ENCODE measurements around the gene STARD3. TPM values are rescaled to one million over a fixed set of nuclear protein-coding genes. Genes with fewer than 3 reads are reported as not detected.

Gene STARD3
- total and polyA plus RNA-seq, 2 of the 13 experiments (the other 11 are each of a cell fraction or from before 2014, with no cell fraction given): 34.6 to 100 TPM

GRCh38 chr17:39667945-39668924, 31.3 kb downstream of the STARD3 start, which contains the start of gene PNMT (continued):
- TF ChIP-seq, protein P1, sequence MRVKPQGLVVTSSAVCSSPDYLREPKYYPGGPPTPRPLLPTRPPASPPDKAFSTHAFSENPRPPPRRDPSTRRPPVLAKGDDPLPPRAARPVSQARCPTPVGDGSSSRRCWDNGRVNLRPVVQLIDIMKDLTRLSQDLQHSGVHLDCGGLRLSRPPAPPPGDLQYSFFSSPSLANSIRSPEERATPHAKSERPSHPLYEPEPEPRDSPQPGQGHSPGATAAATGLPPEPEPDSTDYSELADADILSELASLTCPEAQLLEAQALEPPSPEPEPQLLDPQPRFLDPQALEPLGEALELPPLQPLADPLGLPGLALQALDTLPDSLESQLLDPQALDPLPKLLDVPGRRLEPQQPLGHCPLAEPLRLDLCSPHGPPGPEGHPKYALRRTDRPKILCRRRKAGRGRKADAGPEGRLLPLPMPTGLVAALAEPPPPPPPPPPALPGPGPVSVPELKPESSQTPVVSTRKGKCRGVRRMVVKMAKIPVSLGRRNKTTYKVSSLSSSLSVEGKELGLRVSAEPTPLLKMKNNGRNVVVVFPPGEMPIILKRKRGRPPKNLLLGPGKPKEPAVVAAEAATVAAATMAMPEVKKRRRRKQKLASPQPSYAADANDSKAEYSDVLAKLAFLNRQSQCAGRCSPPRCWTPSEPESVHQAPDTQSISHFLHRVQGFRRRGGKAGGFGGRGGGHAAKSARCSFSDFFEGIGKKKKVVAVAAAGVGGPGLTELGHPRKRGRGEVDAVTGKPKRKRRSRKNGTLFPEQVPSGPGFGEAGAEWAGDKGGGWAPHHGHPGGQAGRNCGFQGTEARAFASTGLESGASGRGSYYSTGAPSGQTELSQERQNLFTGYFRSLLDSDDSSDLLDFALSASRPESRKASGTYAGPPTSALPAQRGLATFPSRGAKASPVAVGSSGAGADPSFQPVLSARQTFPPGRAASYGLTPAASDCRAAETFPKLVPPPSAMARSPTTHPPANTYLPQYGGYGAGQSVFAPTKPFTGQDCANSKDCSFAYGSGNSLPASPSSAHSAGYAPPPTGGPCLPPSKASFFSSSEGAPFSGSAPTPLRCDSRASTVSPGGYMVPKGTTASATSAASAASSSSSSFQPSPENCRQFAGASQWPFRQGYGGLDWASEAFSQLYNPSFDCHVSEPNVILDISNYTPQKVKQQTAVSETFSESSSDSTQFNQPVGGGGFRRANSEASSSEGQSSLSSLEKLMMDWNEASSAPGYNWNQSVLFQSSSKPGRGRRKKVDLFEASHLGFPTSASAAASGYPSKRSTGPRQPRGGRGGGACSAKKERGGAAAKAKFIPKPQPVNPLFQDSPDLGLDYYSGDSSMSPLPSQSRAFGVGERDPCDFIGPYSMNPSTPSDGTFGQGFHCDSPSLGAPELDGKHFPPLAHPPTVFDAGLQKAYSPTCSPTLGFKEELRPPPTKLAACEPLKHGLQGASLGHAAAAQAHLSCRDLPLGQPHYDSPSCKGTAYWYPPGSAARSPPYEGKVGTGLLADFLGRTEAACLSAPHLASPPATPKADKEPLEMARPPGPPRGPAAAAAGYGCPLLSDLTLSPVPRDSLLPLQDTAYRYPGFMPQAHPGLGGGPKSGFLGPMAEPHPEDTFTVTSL (CRISPR knock-in tag; IDR thresholded peaks at IDR 0.05; ENCODE audit: borderline replicate concordance): no peak
- TF ChIP-seq ZNF20 (CRISPR knock-in tag; IDR thresholded peaks at IDR 0.05) (no peak), MAZ (IDR thresholded peaks at IDR 0.05; ENCODE audit: borderline replicate concordance, low read depth, low read length) (0 out of 2 replicates have a peak, but pooled peaks have one; percentile 40), MAZ (CRISPR knock-in tag; IDR thresholded peaks at IDR 0.05; ENCODE audit: low read depth) (peak; percentile 74; the same call in 1 of the 2 replicates), REL (CRISPR knock-in tag; conservative IDR thresholded peaks at IDR 0.05) (no peak), ZNF343 (CRISPR knock-in tag; IDR thresholded peaks at IDR 0.05) (peak; percentile 87), DBP (CRISPR knock-in tag; IDR thresholded peaks at IDR 0.05; ENCODE audit: not compliant biosample characterization) (no peak), TRIM22 (IDR thresholded peaks at IDR 0.05) (no peak)
- TF ChIP-seq, protein P2, sequence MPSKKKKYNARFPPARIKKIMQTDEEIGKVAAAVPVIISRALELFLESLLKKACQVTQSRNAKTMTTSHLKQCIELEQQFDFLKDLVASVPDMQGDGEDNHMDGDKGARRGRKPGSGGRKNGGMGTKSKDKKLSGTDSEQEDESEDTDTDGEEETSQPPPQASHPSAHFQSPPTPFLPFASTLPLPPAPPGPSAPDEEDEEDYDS (CRISPR knock-in tag; IDR thresholded peaks at IDR 0.05): peak; percentile 58
- TF ChIP-seq, protein P3, sequence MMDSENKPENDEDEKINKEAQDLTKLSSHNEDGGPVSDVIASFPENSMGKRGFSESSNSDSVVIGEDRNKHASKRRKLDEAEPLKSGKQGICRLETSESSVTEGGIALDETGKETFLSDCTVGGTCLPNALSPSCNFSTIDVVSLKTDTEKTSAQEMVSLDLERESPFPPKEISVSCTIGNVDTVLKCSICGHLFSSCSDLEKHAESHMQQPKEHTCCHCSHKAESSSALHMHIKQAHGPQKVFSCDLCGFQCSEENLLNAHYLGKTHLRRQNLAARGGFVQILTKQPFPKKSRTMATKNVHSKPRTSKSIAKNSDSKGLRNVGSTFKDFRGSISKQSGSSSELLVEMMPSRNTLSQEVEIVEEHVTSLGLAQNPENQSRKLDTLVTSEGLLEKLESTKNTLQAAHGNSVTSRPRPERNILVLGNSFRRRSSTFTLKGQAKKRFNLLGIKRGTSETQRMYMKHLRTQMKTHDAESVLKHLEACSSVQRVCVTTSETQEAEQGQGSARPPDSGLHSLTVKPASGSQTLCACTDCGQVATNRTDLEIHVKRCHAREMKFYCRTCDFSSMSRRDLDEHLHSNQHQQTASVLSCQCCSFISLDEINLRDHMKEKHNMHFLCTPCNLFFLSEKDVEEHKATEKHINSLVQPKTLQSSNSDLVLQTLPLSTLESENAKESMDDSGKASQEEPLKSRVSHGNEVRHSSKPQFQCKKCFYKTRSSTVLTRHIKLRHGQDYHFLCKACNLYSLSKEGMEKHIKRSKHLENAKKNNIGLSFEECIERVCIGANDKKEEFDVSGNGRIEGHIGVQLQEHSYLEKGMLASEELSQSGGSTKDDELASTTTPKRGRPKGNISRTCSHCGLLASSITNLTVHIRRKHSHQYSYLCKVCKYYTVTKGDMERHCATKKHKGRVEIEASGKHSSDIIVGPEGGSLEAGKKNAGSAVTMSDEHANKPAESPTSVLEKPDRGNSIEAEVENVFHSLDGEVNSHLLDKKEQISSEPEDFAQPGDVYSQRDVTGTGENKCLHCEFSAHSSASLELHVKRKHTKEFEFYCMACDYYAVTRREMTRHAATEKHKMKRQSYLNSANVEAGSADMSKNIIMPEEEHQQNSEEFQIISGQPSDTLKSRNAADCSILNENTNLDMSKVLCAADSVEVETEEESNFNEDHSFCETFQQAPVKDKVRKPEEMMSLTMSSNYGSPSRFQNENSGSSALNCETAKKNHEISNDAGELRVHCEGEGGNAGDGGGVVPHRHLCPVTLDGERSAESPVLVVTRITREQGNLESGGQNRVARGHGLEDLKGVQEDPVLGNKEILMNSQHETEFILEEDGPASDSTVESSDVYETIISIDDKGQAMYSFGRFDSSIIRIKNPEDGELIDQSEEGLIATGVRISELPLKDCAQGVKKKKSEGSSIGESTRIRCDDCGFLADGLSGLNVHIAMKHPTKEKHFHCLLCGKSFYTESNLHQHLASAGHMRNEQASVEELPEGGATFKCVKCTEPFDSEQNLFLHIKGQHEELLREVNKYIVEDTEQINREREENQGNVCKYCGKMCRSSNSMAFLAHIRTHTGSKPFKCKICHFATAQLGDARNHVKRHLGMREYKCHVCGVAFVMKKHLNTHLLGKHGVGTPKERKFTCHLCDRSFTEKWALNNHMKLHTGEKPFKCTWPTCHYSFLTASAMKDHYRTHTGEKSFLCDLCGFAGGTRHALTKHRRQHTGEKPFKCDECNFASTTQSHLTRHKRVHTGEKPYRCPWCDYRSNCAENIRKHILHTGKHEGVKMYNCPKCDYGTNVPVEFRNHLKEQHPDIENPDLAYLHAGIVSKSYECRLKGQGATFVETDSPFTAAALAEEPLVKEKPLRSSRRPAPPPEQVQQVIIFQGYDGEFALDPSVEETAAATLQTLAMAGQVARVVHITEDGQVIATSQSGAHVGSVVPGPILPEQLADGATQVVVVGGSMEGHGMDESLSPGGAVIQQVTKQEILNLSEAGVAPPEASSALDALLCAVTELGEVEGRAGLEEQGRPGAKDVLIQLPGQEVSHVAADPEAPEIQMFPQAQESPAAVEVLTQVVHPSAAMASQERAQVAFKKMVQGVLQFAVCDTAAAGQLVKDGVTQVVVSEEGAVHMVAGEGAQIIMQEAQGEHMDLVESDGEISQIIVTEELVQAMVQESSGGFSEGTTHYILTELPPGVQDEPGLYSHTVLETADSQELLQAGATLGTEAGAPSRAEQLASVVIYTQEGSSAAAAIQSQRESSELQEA (CRISPR knock-in tag; IDR thresholded peaks at IDR 0.05; ENCODE audit: not compliant biosample characterization): peak; percentile 73

All from HepG2 (cell line).